K562 treated with DMSO at 1 percent for 12 hours (cell line): ENCODE measurements around the gene SRC. TPM values are rescaled to one million over a fixed set of nuclear protein-coding genes. Genes with fewer than 3 reads are reported as not detected.

Experiments
- total RNA-seq: library from RNA; unstranded; fragments of 300-600 nt; gene quantifications from 2 replicates; pipeline ENCODE4 v1.2.3, GENCODE V29; 2022; ENCODE audit not compliant: insufficient read depth

The SRC gene
- total RNA-seq, result 3.2 and 7.9 TPM in 2 replicates

GRCh38 chr20:37345339-37346235 is at the start of gene SRC:
TSS of gene SRC (plus strand) at chr20:37346140. CDS start at chr20:37384154, 38,014 bp downstream.

Other genes starting within 250 kb of the SRC start
- gene RPN2, start 166.8 kb upstream of the SRC start, total RNA-seq, result 192 and 365 TPM in 2 replicates
- gene MROH8, start 166.6 kb upstream of the SRC start, total RNA-seq, result 0.30 TPM in 1 of 2 replicates, not detected in the other
- not detected in 2 replicates for gene GHRH, start 84.3 kb upstream of the SRC start, total RNA-seq
- gene MANBAL, start 56.5 kb upstream of the SRC start, total RNA-seq, result 14.8 and 22.0 TPM in 2 replicates
- not detected in 2 replicates for gene NNAT, start 175.1 kb downstream of the SRC start, total RNA-seq
- 33.9 and 52.1 TPM in 2 replicates for gene BLCAP, start 181.7 kb downstream of the SRC start, total RNA-seq